ENCODE results near the gene OCLN. TPM values are rescaled to one million over a fixed set of nuclear protein-coding genes. Genes with fewer than 3 reads are reported as not detected.

Gene OCLN
- total RNA-seq, 8 experiments from 2014 or later: 0.85 to 22.8 (median 2.1) TPM

Other genes with a start within 250 kb of the OCLN start
- gene CCDC125, start 160.0 kb upstream of the OCLN start, total RNA-seq: 10 to 100 TPM in 1 of 8 experiments, 1 to 10 TPM in 7; 3.0 to 10.5 (median 4.6) TPM
- 10 to 100 TPM; 21.8 to 54.7 (median 33.9) TPM for gene AK6, start 123.3 kb upstream of the OCLN start, total RNA-seq
- 100 to 1,000 TPM in 2 of 8 experiments, 10 to 100 TPM in 6; 68.4 to 120 (median 84.9) TPM for gene TAF9, start 123.3 kb upstream of the OCLN start, total RNA-seq
- gene RAD17, start 123.0 kb upstream of the OCLN start, total RNA-seq: 10 to 100 TPM; 26.9 to 41.3 (median 28.6) TPM
- 1 to 10 TPM in 1 of 8 experiments, under 1 TPM in 7; 0.05 to 2.5 (median 0.26) TPM for gene MARVELD2, start 77.7 kb upstream of the OCLN start, total RNA-seq
- gene GTF2H2C, start 67.4 kb downstream of the OCLN start, total RNA-seq: 10 to 100 TPM; 29.1 to 67.4 (median 36.7) TPM